Measurements from ENCODE around the gene PPP1R1C. TPM values are rescaled to one million over a fixed set of nuclear protein-coding genes. Genes with fewer than 3 reads are reported as not detected.

Gene PPP1R1C
- total RNA-seq, 1 donor from 2014 or later, result 5.8 TPM

GRCh38 chr2:182077448-182078142, 91.9 kb downstream of the PPP1R1C start:
- H3K36me3 Mint-ChIP-seq, result no peaks in the 10 kb centered on the region
- peak; percentile 61 for TF ChIP-seq CTCF (IDR thresholded peaks at IDR 0.05; ENCODE audit: unreplicated experiment)
- H3K27ac Mint-ChIP-seq, result peak overlapping the region; percentile 12
- H3K9me3 Mint-ChIP-seq, result peaks cover 4% of the 10 kb centered on the region
- H3K27me3 Mint-ChIP-seq (ENCODE audit: low read depth), result no peaks in the 10 kb centered on the region
- H3K4me1 Mint-ChIP-seq, result peaks cover 37% of the 10 kb centered on the region
- DNase-seq (ENCODE audit: low spot score in 2 of 2, unreplicated experiment in 2 of 2), result no peak
- H3K4me3 Mint-ChIP-seq, result no peak overlapping the region

- Mint-ChIP-seq H3K27ac (no peak overlapping the region), H3K4me3 (no peak overlapping the region), H3K36me3 (peaks cover 3% of the 10 kb centered on the region), H3K9me3 (peaks cover 5% of the 10 kb centered on the region), H3K4me1 (peaks cover 31% of the 10 kb centered on the region), H3K27me3 (ENCODE audit: low read depth) (no peaks in the 10 kb centered on the region)
- DNase-seq (ENCODE audit: low spot score in 2 of 2, unreplicated experiment in 2 of 2), result no peak
- no peak for TF ChIP-seq CTCF (IDR thresholded peaks at IDR 0.05; ENCODE audit: unreplicated experiment)
These were observed 93.4 kb downstream of the PPP1R1C start for GRCh38 chr2:182078988-182079602.

DNA sequence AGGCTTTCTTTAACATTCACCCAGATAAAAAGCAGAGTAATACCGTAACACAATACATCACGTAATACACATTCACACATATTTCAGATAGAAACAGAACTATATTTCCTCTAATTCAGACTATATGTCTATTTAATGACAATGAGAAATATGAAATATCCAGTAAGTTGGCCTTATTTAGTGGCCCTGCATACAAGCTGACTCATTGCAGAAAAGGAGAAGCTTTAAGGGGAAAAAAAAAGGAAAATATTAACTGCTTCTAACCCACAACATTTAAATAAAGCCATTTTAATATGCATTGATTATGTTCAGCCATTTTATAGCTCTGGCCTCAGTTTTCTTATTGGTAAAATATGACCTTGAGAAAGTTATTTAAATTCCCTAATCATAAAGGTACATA, 94.8 kb downstream of the PPP1R1C start:
- H3K36me3 Mint-ChIP-seq, result peaks cover 3% of the 10 kb centered on the region
- peaks cover 26% of the 10 kb centered on the region for H3K4me1 Mint-ChIP-seq
- DNase-seq (ENCODE audit: low spot score in 2 of 2, unreplicated experiment in 2 of 2), result no peak
- H3K27me3 Mint-ChIP-seq (ENCODE audit: low read depth), result no peaks in the 10 kb centered on the region
- H3K9me3 Mint-ChIP-seq, result peaks cover 11% of the 10 kb centered on the region
- H3K4me3 Mint-ChIP-seq, result no peak overlapping the region
- TF ChIP-seq CTCF (IDR thresholded peaks at IDR 0.05; ENCODE audit: unreplicated experiment), result no peak
- H3K27ac Mint-ChIP-seq, result no peak overlapping the region

- DNase-seq (ENCODE audit: low spot score in 2 of 2, unreplicated experiment in 2 of 2), result no peak
- Mint-ChIP-seq H3K36me3 (peaks cover 3% of the 10 kb centered on the region), H3K27ac (no peak overlapping the region), H3K27me3 (ENCODE audit: low read depth) (no peaks in the 10 kb centered on the region), H3K4me1 (peaks cover 28% of the 10 kb centered on the region), H3K4me3 (no peak overlapping the region), H3K9me3 (peaks cover 11% of the 10 kb centered on the region)
- TF ChIP-seq CTCF (IDR thresholded peaks at IDR 0.05; ENCODE audit: unreplicated experiment), result no peak
These were observed 96.1 kb downstream of the PPP1R1C start for GRCh38 chr2:182081602-182082260.

- H3K9me3 Mint-ChIP-seq, result peaks cover 13% of the 10 kb centered on the region
- H3K27me3 Mint-ChIP-seq (ENCODE audit: low read depth), result no peaks in the 10 kb centered on the region
- DNase-seq (ENCODE audit: low spot score in 2 of 2, unreplicated experiment in 2 of 2), result no peak
- H3K27ac Mint-ChIP-seq, result no peak overlapping the region
- H3K36me3 Mint-ChIP-seq, result peaks cover 5% of the 10 kb centered on the region
- H3K4me3 Mint-ChIP-seq, result no peak overlapping the region
- TF ChIP-seq CTCF (IDR thresholded peaks at IDR 0.05; ENCODE audit: unreplicated experiment), result no peak
- H3K4me1 Mint-ChIP-seq, result peaks cover 26% of the 10 kb centered on the region
These were observed 103.1 kb downstream of the PPP1R1C start for GRCh38 chr2:182088681-182089320.

All from mesothelial cell of epicardium (in vitro differentiated cells).